Thoracic aorta (tissue), 2 donors: ENCODE results near the gene ZNF217. TPM values are rescaled to one million over a fixed set of nuclear protein-coding genes. Genes with fewer than 3 reads are reported as not detected.
"Not testable (repeated sequence)": the region's sequence is repeated elsewhere in the genome, so short reads cannot be mapped to it uniquely, and the experiment has no call there.

Experiments used
- ATAC-seq: fragments of 150-250 bp; one replicate; pipeline ENCODE4 v1.8.0; 2017; ENCODE audit warnings: low read depth; ENCODE audit not compliant: insufficient number of reproducible peaks, low FRiP score
- DNase-seq: peaks from one replicate; pipeline ENCODE4 v3.0.0-alpha.2; 2020; ENCODE audit warnings: low spot score
- H3K27ac ChIP-seq, 2 donors: fragments of 200-600 bp; sonication (generic); 1 replicate in 1 of 2; 2 replicates in 1 of 2; pipeline ENCODE4 v1.5.1; 2016; ENCODE audit warnings: mild to moderate bottlenecking in 2 of 2, moderate library complexity in 2 of 2
- H3K27me3 ChIP-seq: fragments of 200-600 bp; sonication (generic); replicated peaks from 2 replicates; pipeline ENCODE4 v1.6.0; 2016; ENCODE audit warnings: mild to moderate bottlenecking; ENCODE audit not compliant: insufficient read depth
- H3K36me3 ChIP-seq: fragments of 200-600 bp; sonication (generic); one replicate; pipeline ENCODE4 v1.5.1; 2016
- H3K4me1 ChIP-seq, 2 donors: fragments of 200-600 bp; sonication (generic); 1 replicate in 1 of 2; 2 replicates in 1 of 2; pipeline versions ENCODE4 v1.5.1 to v1.6.0; 2016; ENCODE audit warnings: low read depth in 2 of 2, mild to moderate bottlenecking in 1 of 2; ENCODE audit not compliant: control insufficient read depth in 1 of 2
- H3K4me3 ChIP-seq: fragments of 200-600 bp; sonication (generic); 2 replicates; pipeline ENCODE4 v1.5.1; 2016; ENCODE audit warnings: mild to moderate bottlenecking
- H3K9me3 ChIP-seq: fragments of 200-600 bp; sonication (generic); 2 replicates; pipeline ENCODE4 v1.5.1; 2016
- CTCF ChIP-seq: fragments of 200-600 bp; sonication (generic); IDR thresholded peaks from one replicate; pipeline ENCODE4 v1.5.1; 2019; ENCODE audit warnings: antibody characterized with exemption
- total RNA-seq, 2 donors: library from RNA; depleted of rRNA; stranded (reverse); fragments of >200 nt; gene quantifications; one replicate each; pipeline versions ENCODE4 v1.1.0 to v1.2.3, GENCODE V29; 2016

The ZNF217 gene
- total RNA-seq, 2 donors from 2014 or later, result 12.5 to 21.4 TPM

- Histone ChIP-seq H3K4me1 (no peaks in the 10 kb centered on the region), H3K9me3 (no peaks in the 10 kb centered on the region), H3K27ac (no peak overlapping the region), H3K4me3 (no peak overlapping the region), H3K27me3 (no peaks in the 10 kb centered on the region), H3K36me3 (no peaks in the 10 kb centered on the region)
- ATAC-seq (no peak), DNase-seq (no peak)
- peak; percentile 40 for TF ChIP-seq CTCF
Observed at GRCh38 chr20:53547664-53548239, 45.9 kb downstream of the ZNF217 start.

GRCh38 chr20:53539516-53539915 is 54.1 kb downstream of the ZNF217 start:
- ATAC-seq (no peak), DNase-seq (no peak)
- Histone ChIP-seq H3K27ac (no peak overlapping the region), H3K36me3 (no peaks in the 10 kb centered on the region), H3K9me3 (no peaks in the 10 kb centered on the region), H3K4me3 (no peak overlapping the region), H3K4me1 (no peaks in the 10 kb centered on the region), H3K27me3 (no peaks in the 10 kb centered on the region)
- TF ChIP-seq CTCF, result no peak

GRCh38 chr20:53536382-53536781 is 57.3 kb downstream of the ZNF217 start:
- not testable (repeated sequence) for DNase-seq, ATAC-seq, H3K4me3 ChIP-seq, H3K27ac ChIP-seq, H3K27me3 ChIP-seq, H3K36me3 ChIP-seq, H3K4me1 ChIP-seq, H3K9me3 ChIP-seq

- Histone ChIP-seq H3K27ac (no peak overlapping the region), H3K4me3 (no peak overlapping the region), H3K9me3 (no peaks in the 10 kb centered on the region), H3K36me3 (no peaks in the 10 kb centered on the region), H3K27me3 (no peaks in the 10 kb centered on the region), H3K4me1 (no peaks in the 10 kb centered on the region)
- no peak for ATAC-seq
- no peak for TF ChIP-seq CTCF
- no peak for DNase-seq
Observed at GRCh38 chr20:53535878-53536277, 57.8 kb downstream of the ZNF217 start.

GRCh38 chr20:53534037-53534436 is 59.6 kb downstream of the ZNF217 start:
- no peak for TF ChIP-seq CTCF

GRCh38 chr20:53533500-53533899 is 60.1 kb downstream of the ZNF217 start:
- no peak for TF ChIP-seq CTCF
- H3K9me3 ChIP-seq, result no peaks in the 10 kb centered on the region
- no peak for ATAC-seq
- H3K4me1 ChIP-seq, result no peaks in the 10 kb centered on the region
- H3K27me3 ChIP-seq, result no peaks in the 10 kb centered on the region
- no peak overlapping the region for H3K27ac ChIP-seq
- H3K36me3 ChIP-seq, result no peaks in the 10 kb centered on the region
- H3K4me3 ChIP-seq, result no peak overlapping the region
- DNase-seq, result no peak

More at GRCh38 chr20:53534037-53534436, 59.6 kb downstream of the ZNF217 start:
- no peaks in the 10 kb centered on the region for H3K4me1 ChIP-seq
- no peak overlapping the region for H3K27ac ChIP-seq
- no peak for DNase-seq
- no peaks in the 10 kb centered on the region for H3K27me3 ChIP-seq
- ATAC-seq, result no peak
- H3K36me3 ChIP-seq, result no peaks in the 10 kb centered on the region
- no peak overlapping the region for H3K4me3 ChIP-seq
- no peaks in the 10 kb centered on the region for H3K9me3 ChIP-seq

GRCh38 chr20:53532654-53533312 is 60.9 kb downstream of the ZNF217 start:
- not testable (repeated sequence) for H3K36me3 ChIP-seq, H3K27me3 ChIP-seq, H3K9me3 ChIP-seq, H3K27ac ChIP-seq, ATAC-seq, DNase-seq, H3K4me1 ChIP-seq, H3K4me3 ChIP-seq
